ENCODE results near the gene TMEM205.

- TF ChIP-seq CTCF (IDR thresholded peaks at IDR 0.05) (no peak), POLR2A (IDR thresholded peaks at IDR 0.05) (no peak)
Observed at GRCh38 chr19:11374433-11375142, 28.5 kb upstream of the TMEM205 start, which contains the start of gene SWSAP1.

Data from lower leg skin (tissue), 3 donors.